GM18517 (cell line): ENCODE data around the gene SAP25.
"Not testable (repeated sequence)": the region's sequence is repeated elsewhere in the genome, so short reads cannot be mapped to it uniquely, and the experiment has no call there.

ENCODE experiments used
- ATAC-seq: cut with Tn5 transposase; IDR thresholded peaks from one replicate; pipeline ENCODE4 v1.9.1; 2021; ENCODE audit warnings: mild to moderate bottlenecking, moderate library complexity; ENCODE audit not compliant: unreplicated experiment

Gene SAP25

DNA sequence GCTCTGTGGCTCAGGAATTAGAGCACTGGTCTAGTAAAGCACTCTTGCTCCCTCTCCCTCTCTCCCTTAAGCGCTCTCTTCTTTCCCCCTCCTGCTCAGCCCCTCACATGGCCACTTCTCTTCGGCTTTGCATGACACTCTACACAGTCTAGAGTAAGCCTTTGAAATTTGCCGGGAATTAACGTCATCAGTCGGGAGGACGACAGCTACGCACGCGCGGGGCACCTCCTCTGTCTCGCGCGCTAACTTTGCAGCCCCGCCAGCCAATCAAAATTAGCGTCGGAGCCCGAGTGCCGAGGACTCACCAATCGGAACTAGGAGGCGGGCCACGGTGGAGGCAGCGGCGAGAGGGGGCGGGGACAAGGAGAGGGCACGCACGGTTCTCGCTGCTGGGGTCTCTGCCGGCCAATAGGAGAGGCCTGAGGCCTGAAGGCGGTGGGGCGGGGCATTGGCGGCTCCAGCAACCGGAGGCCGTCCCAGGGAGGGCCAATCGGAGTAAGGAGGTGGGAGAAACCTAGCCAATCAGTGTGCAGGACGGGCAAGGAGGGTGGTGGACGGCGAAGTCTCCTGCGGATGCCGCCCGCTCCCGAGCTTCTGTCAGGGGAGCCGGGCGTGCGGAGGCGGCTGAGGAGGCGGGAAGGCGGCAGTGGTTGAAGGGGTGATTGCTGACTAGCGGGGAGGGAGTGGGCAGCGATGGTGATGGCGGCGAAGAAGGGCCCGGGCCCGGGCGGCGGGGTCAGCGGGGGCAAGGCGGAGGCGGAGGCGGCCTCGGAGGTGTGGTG lies 34.9 kb downstream of the SAP25 start, which contains the start of gene AGFG2:
TSS of gene AGFG2 (plus strand) at position 550 of the 782 bp plus-strand sequence. CDS start at position 694, 144 bp downstream.
- peak; percentile 91 for ATAC-seq

DNA sequence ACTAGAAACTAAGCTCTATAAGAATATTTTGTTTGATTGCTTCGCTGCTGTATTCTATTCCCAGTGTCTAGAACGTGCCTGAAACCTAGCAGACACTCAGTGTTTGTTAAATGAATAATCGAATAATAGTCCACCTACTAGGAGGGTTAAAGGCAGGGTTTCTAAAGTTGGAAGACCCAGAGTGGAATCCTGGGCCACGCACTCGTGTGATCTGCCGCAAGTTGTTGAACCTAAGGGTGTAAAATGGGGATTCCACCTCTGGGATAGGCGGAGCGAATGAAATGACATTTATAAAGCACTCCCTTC lies 35.4 kb downstream of the SAP25 start:
- ATAC-seq, result no peak

GRCh38 chr7:100536695-100537094 lies 37.0 kb downstream of the SAP25 start:
- ATAC-seq, result not testable (repeated sequence)

DNA sequence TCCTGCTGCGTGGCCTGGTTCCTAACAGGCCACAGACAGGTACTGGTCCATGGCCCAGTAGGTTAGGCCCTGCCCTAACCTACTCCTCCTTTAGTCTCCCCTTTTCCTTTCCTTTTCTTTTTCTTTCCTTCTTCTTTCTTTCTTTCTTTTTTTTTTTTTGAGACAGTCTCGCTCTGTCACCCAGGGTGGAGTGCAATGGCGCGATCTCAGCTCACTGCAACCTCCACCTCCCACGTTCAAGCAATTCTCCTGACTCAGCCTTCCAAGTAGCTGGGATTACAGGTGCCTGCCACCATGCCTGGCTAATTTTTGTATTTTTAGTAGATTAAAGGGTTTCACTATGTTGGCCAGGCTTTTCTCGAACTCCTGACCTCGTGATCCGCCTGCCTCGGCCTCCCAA lies 37.7 kb downstream of the SAP25 start:
- not testable (repeated sequence) for ATAC-seq

GRCh38 chr7:100532165-100533022 lies 41.3 kb downstream of the SAP25 start:
- no peak for ATAC-seq

GRCh38 chr7:100528108-100528866 lies 45.4 kb downstream of the SAP25 start:
- not testable (repeated sequence) for ATAC-seq

DNA sequence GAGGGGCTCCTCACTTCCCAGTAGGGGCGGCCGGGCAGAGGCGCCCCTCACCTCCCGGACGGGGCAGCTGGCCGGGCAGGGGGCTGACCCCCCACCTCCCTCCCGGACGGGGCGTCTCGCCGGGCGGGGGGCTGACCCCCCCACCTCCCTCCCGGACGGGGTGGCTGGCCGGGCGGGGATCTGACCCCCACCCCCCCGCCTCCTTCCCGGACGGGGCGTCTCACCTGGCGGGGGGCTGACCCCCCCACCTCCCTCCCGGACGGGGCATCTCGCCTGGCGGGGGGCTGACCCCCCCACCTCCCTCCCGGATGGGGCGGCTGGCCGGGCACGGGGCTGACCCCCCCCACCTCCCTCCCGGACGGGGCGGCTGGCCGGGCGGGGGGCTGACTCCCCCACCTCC lies 50.5 kb downstream of the SAP25 start:
- ATAC-seq, result not testable (repeated sequence)
